HG02623 (cell line): ENCODE results near the gene DCC.

ENCODE experiments used
- ATAC-seq: cut with Tn5 transposase; IDR thresholded peaks from one replicate; pipeline ENCODE4 v1.9.1; 2021; ENCODE audit warnings: moderate library complexity; ENCODE audit not compliant: unreplicated experiment

DCC gene

DNA sequence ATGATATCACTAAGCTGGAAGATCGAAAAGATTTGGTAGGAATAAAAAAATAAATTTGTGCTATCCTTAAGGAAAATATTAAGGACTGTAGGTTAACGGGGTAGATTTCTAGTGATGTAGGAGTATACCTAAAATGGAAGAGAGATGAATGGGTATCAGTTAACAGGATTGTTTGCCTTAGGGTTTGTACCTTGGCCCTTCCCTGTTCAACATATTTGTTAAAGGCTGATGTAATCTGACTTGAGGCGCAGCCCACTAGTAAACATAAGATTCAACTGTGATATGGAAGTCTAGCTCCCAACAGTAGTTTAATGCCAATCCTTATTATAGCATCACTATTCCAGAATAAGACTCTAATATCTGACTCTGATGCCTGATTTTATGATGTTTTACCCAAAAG lies 685.2 kb downstream of the DCC start:
- ATAC-seq = no peak

DNA sequence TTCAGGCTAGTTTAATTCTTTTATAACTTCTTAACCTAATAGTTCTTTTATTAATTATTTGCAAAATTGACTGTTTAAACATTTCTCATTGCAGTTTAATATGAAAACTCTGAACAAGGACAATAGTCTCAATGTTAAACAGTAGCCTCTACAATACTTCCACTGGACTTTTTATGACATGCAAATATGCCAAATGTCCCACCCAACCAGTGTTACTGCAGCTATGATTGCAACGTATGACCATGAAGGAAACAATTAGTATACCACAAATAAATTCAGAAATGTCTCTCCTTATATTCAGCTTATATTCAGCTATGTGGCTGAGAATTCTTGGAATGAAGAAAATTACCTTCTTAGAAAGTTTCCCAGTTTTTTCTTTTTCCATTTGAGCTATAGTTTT lies 688.6 kb downstream of the DCC start:
- ATAC-seq = no peak

DNA sequence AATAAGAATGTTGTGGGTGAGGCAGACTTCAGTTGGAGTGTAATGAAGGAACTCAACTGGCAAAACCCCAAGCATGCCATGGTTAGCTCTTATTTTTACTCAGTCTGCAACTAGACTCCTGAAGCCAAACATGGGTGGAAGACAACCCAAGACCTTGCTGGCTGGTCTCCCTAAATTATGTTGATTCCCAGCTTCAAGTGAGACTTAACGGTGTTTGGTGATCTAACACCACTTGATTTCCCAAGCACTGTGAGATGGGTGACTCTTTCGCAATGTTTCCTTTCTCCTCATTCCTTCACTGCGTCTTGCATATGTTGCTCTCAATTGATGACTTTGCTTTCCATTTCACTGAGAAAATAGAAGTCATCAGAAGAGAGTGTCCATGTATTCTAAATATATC lies 693.1 kb downstream of the DCC start:
- no peak for ATAC-seq

DNA sequence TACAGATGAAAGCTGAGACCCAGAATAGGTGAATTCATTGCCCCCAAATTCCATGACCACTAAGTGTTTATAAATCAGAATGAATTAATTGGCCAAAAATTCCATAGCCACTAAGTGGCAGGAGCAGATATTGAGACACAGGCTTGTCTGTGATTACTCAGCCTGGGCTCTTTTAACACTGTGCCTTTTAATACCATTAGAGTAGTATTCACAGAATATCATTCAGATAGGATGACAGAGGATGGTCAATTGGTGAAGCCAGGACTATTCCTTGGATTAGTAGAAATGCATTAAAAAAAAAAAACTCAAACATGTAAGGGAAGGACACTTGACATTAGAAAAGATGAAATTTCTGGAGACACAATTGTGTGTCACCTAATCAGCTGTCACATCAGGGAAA lies 698.6 kb downstream of the DCC start:
- no peak for ATAC-seq

DNA sequence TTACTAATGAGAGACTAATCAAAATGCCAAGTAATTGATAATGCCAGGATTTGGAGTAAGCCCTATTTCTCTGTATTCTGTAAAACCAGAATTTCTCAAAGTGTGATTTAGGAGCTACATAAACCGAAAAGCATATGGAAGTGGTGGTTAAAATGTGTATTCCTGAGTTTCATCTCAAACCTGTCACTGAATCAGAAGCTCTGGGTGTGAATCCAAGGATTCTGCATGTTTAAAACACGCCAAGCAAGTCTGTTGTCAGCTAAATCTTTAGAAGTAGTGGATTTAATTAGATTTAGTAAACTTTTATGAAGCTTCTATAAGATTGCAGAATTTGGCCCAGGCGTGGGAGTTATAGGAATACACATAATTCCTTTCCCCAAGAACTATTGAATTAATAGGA lies 700.3 kb downstream of the DCC start:
- ATAC-seq = no peak

DNA sequence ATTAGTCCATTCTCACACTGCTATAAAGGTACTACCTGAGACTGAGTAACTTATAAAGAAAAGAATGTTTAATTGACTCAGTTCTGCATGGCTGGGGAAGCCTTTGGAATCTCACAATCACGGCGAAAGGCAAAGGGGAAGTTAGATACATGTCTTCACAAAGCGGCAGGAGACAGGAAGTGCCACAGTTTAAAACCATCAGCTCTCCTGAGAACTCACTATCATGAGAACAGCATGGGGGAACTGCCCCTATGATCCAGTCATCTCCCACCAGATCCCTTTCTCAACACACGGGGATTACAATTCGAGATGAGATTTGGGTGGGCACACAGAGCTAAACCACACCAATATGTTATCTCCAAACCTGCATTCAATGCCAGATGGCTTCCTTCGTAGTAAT lies 716.1 kb downstream of the DCC start:
- ATAC-seq = no peak

DNA sequence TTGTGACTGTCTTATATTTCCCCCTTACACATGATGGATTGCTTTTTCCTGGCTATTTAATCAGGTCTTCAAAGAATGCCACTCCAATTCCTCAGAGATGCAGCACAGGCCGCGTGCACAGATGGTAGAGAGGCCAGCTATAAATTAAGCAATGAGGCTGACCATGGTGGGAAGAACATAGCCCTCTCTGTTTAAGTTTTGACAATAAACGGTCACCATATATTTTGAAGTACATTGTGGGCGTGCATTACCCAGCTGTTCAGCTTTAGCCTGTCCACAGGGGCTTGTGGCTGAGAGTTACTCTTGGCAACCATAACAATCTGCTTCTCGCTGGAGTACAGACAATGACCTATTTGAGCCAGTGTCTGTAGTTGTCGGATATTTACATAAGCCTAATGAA lies 730.8 kb downstream of the DCC start:
- ATAC-seq = no peak

DNA sequence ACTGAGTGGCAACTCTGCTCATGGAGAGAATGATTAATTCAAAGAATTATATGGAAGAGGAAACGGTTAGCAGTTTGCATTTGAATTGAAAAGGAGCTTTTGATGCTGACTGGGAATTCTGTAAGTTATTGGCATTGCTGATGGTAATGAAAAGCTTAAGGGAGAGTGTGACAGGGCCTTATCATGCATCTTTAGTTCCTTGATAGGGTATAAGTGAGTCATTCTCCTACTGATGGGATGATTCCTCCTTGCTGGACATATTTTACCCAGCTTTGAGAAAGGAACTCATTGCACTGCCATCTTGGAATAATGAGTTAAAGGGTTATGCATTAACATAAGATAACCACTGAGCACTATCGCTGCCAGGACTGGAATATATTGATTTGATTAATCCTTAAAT lies 740.7 kb downstream of the DCC start:
- no peak for ATAC-seq

DNA sequence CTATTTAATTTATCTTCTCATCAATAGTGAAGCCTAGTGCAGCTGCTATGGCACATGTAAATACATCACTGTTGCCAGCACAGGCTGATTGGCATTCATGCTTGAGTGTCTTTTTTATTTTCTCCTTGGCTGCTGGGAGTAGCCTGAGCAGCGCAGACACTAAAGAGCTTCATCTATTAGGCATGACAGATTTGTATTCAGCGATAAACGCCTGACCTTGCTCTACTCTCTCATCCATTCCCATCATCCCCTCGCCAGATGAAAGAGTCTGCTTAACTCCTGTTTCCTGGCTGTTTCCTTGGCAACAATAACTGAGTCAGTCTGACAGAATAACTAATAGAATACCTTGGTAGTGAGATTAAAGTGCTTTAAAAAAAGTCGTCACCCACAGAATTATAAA lies 753.6 kb downstream of the DCC start:
- ATAC-seq = no peak

DNA sequence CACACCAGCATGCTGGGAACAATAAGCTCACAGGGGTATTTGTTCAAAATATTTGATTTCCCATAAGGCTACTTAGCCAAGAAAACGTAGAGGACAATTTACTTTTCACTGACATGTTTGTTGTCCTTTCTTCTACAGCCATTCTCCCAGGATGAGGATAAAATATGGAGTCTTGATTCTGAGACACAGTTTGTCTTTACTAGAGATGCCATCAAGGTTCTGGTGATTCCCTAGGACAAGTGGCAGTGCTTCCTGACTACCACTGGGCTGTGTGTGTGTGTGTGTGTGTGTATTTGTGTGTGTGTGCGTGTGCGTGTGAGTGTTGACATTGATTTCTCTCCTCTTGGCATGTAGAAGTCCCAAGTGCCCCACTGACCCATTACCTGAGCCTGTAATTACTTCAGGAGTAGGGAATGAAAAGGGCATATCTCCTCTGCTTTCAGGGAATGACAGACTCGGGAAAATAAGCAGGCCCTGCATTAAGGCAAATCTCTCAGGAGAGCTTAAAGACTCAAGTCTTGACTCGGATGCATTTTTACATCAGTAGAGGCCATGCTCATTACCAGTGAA lies 761.6 kb downstream of the DCC start:
- ATAC-seq = no peak

DNA sequence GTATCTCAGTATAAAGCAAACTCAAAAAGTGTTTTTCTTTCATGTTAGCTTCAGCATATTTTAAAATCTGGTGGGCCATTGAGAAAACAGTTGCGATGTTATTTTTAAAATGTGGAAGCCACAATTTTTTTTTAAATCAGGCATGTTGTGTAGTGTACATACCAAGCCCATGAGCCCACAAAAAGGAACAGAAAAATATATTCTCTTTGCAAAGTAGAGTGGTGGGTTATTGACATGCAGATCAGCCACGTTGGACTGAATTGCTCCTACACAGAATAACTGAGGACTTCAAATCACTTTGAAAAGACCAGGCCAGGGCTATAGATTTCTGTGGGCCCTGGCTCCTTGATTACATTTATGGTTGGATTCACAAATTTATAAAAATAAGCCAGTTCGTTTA lies 774.4 kb downstream of the DCC start:
- no peak for ATAC-seq

DNA sequence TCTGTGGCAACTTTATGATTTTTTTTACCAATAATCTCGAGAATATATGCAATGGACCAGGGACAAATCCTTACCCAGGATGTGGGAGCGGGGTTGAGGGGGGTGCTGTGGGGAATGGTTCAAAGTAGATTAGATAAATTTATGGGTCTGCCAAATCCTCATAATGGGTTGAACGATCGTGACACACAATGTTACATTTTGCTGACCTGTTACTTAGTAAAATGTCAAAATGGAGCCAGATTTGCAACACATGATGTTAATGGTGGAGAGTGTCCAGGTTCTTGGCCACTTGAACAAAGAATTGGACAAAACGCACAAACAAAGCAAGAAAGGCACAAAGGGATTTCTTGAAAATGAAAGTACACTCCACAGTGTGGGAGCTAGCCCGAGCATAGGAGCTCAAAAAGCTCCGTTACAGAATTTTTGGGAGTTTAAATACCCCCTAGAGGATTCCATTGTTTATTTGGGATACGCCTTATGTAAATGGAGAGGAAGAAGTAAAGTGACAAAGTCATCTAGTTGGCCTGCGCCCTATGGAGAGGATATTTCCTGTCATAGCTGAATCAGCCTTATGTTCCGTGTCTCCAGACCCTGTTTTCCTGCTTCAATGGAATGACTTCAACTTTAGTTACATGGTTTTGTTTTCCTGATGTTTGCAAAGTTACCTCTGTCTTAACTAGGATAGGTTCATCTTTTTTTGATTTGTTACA lies 776.0 kb downstream of the DCC start:
- ATAC-seq = no peak

DNA sequence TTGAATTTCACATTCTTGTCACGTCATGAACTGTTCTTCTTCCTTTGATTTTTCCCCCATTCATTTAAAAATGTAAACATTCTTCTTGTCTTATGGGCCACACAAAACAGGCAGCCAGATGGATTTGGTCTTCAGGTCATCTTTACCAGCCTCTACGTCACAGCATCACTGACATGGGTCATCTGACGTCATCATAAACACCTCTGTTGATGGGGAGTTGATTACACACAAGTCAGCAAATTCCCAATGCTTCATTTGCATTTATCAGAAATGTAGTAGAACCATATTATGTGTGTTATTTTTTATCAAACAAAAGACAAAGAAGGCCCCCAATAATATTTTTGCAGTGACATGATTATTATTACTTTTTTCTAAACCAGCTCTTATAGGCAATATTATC lies 777.9 kb downstream of the DCC start:
- ATAC-seq = no peak

DNA sequence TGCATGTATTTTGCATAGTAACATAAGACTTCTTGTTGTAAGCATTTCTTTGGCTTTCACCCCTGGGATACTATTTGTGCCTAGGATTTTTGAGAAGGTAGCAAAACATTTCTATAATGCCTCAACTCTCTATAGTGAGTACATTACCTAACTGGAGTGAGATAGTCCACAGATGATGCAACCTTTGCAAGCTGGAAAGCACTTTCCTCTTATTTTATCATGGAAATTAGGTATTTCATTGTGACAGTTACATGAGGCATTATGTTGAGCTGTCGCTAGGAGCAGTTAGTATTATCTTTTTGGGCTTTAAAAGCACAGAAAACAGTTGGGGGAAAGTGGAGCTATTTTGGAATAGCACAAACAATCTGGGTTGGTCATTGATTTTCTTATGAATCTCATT lies 786.2 kb downstream of the DCC start:
- no peak for ATAC-seq

DNA sequence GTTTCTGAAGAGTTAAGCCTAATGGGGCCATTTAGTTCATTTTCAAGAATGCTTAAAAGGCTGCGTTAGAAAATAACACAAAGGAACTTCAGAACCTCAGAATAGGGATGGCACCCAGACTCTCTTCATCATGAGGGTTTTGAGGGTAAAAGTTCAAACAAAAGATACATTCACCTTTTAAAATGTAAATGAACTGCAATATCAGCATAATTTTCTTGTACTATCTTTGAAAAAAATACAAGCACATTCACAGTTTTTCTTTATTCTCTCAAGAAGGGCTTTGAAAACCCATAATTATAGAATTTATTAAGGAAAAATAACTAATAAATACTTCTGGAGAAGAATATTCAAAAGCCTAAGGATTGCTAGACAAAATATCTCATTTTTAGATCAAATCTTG lies 791.0 kb downstream of the DCC start:
- ATAC-seq = no peak

DNA sequence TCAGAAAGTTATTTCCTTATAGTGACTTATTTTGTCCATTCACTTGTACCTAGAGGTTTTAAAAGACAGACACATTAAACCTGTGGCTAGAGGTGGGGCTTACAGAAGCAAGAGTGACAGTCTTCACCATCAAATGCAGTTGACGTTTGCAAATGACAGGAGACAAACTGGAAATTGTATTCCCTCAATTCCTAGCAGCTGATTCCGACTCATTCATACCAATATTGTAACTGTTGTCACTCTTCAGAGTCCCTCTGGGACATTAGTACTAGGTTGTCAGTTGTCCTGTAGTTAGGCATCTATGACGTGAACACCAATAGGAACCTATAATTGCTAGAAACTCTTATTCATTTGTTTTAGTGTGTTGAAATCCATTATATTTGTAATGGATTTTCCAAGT lies 794.7 kb downstream of the DCC start:
- no peak for ATAC-seq

DNA sequence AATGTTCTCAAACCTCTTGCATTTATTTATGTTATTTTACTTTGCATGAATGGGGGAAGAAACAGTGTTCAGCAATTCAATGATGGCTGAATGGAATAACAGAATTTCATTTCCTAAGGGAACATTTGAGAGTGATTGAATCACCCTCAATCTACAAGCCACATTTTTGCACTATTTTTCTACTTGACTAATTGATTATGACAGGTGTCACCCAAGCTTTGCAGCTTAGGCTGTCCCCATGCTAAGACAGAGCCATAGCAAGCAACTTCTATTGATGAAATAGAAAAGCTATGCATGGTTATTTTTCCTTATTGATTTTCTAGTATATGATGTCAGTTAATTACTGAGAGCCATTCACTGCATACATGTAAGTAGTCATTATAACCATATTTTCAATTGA lies 795.7 kb downstream of the DCC start:
- ATAC-seq = no peak

DNA sequence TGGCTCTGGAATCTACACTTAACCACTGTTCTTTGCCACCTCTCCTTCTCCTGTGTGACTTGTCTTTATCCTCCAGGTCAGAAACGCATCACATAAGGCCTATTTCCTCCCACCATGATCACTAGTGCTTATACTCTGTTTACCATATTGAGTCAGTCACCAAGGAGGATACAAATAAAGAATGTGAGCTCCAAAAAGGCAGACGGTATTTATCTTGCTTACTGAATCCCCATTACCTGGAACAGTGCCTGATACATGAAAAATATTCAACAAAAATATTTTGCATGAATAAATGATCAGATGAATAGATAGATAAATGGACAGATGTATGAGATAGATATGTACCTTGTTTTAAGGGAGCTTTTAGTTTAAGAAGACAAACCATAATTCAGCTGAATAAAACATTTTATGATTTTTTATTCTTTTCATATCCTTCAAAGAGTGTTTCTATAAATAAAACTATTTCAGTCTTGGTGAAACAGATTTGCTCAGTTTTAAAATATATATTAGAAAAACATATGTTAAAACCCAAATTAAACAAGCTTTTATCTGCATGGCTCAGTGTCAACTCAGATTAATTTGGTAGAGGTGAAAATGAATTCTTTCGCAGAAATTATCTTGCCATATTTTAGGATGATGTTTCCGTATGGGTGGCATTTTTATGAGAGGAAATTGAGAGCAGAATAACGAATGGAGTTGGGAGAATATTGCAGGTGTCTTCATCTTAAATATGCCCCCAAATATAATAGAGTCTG lies 799.9 kb downstream of the DCC start:
- no peak for ATAC-seq

DNA sequence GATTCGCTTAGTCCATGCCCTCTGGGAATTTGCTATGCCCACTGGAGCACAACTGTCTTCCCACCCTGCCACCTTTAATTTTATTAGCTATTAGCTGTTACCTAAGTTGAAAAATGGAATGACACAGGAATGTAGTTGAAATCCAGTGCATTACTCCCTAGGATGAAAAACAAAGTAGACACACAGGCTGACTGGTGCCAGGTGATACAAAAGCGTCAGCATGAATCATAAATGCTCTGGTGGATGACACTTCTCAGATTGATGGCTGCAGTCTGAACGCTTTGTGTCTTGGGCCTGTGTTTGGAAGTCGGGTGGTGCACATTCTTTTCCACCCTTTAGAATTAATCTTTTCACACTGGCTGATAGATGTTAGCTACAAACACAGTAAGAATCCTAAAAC lies 802.0 kb downstream of the DCC start:
- no peak for ATAC-seq

DNA sequence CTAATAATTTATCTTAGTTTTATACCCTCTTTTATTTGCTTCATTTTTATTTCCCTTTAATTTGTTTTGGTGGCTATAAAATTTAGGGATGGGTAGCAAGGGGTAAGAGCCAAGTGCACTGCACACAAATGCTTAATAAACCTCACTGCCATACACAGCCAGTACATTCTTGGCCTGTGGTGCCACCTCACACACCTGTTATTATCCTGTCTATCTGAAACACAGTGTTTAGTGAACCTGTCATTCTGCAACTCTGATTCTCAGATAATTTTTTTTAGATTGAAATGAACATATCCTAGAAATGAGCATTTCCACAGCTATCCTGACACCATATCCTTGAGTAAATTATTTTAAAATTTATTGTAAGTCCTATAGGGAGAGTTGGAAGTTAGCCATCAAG lies 807.5 kb downstream of the DCC start:
- no peak for ATAC-seq

DNA sequence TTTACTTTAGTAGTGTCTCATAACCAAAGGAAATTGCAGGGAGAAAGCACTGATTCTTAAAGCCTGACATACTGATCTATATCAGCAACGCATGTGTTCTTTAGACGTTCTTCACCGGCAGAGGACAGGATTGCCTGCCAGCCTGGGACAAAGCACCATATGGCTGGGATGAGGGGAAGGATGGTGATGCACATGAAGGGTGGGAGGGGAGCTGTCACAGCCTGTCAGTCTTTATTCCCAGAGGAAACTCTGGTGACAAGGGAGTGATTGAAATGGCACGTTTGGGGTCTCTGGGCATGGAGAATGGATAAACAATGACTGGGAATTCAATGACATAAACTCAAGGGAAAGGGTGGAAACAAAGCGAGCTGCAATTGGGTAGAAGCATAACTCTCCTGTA lies 808.1 kb downstream of the DCC start:
- no peak for ATAC-seq

DNA sequence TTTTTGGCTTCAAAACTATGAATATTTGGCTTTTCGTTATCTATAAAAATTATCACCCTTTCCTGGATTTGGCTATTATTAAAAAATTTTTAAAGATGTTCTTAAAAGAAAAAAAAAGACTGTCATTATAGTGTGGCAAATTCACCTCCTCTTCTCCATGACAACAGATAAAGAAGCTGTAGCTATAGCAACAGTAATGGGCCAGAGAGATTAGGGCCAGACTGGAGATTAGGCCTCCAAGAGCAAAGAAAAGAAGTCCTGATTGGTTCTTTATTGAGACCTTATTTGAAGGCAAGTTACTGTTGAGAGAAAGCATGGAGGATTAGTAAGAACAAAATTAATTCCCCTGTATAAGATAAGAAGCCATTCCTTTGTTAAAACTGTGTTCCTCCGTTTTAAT lies 812.5 kb downstream of the DCC start:
- ATAC-seq = no peak

DNA sequence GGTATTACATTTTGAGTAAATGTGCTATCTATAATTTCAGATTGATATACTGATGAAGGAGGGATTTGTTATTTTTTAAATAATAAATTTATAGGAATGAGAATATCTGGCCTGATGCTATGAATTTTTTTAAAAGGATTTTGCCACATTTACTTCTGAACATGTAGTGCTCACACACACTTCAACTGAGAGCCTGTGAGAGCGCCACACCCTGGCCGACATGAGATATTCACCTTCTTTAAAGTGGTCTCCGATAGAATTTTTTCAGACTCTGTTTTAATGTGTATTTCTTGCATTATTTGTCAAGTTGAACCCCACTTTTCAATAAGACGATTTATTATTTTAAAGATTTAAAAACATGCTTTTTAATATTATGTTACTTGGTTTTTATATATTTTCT lies 813.3 kb downstream of the DCC start:
- no peak for ATAC-seq
